Gastrocnemius medialis (tissue), 4 donors: ENCODE measurements around the gene PTPRQ. TPM values are rescaled to one million over a fixed set of nuclear protein-coding genes. Genes with fewer than 3 reads are reported as not detected.
"Not testable (repeated sequence)": the region's sequence is repeated elsewhere in the genome, so short reads cannot be mapped to it uniquely, and the experiment has no call there.

Experiments
- ATAC-seq, 2 donors: fragments of 150-250 bp; one replicate each; pipeline ENCODE4 v1.9.1; 2016
- DNase-seq, 2 donors: peaks; one replicate each; pipeline ENCODE4 v3.0.0-alpha.2; 2019
- H3K27ac ChIP-seq, 4 donors: fragments of 200-600 bp; sonication (generic); 1 replicate in 1 of 4; 2 replicates in 3 of 4; pipeline ENCODE4 v1.5.1; 2016 to 2018; ENCODE audit warnings: mild to moderate bottlenecking in 2 of 4, moderate library complexity in 1 of 4
- H3K27me3 ChIP-seq, 3 donors: fragments of 200-600 bp; sonication (generic) in 2 of 3; 1 replicate in 1 of 3; 2 replicates in 2 of 3; pipeline versions ENCODE4 v1.5.1 to v1.6.0; 2016 to 2019; ENCODE audit warnings: mild to moderate bottlenecking in 1 of 3, moderate library complexity in 1 of 3
- H3K36me3 ChIP-seq, 2 donors: fragments of 200-600 bp; sonication (generic) in 1 of 2; one replicate each; pipeline ENCODE4 v1.5.1; 2017 to 2018
- H3K4me1 ChIP-seq, 2 donors: fragments of 200-600 bp; sonication (generic) in 1 of 2; one replicate each; pipeline ENCODE4 v1.5.1; 2016 to 2017; ENCODE audit warnings: mild to moderate bottlenecking in 2 of 2
- H3K4me3 ChIP-seq, 4 donors: fragments of 200-600 bp; sonication (generic) in 3 of 4; 1 replicate in 1 of 4; 2 replicates in 3 of 4; pipeline ENCODE4 v1.5.1; 2016 to 2019; ENCODE audit warnings: mild to moderate bottlenecking in 2 of 4
- H3K9me3 ChIP-seq, 3 donors: fragments of 200-600 bp; sonication (generic) in 2 of 3; 1 replicate in 1 of 3; 2 replicates in 2 of 3; pipeline ENCODE4 v1.5.1; 2016 to 2019
- CTCF ChIP-seq, 5 experiments: fragments of 450-650 bp in 3 of 5; fragments of 200-600 bp in 2 of 5; sonication (generic) in 2 of 5; IDR thresholded peaks in 4 of 5; conservative IDR thresholded peaks in 1 of 5; 1 replicate in 4 of 5; 2 replicates in 1 of 5; pipeline ENCODE4 v1.5.1; 2016 to 2019; ENCODE audit warnings: antibody characterized with exemption in 5 of 5, mild to moderate bottlenecking in 3 of 5, moderate library complexity in 3 of 5
- POLR2A ChIP-seq, 2 donors: fragments of 450-650 bp; IDR thresholded peaks; one replicate each; pipeline ENCODE4 v1.6.1; 2017; ENCODE audit warnings: antibody characterized with exemption in 2 of 2, mild to moderate bottlenecking in 2 of 2, moderate library complexity in 2 of 2
- in situ Hi-C, 4 donors: fragments of 200-750 bp; cut with MboI; loops; one replicate each; pipeline versions ENCODE4 v1.15.0 to v1.8.0; 2017; ENCODE audit warnings: low sequenced_read_pairs in 4 of 4
- intact Hi-C: fragments of 100-400 bp; cut with DNase I; formaldehyde crosslinking; loops from one replicate; pipeline ENCODE4 v1.15.1; 2023; ENCODE audit warnings: low total_unique reads
- total RNA-seq, 4 donors: library from RNA; depleted of rRNA; stranded (reverse); fragments of >200 nt; gene quantifications; one replicate each; pipeline versions ENCODE4 v1.1.0 to v1.2.3, GENCODE V29; 2016

PTPRQ gene
- total RNA-seq, 4 donors from 2014 or later, result 0.02 to 0.91 (median 0.46) TPM; not detected in 1

GRCh38 chr12:80460972-80461371, 16.9 kb downstream of the PTPRQ start:
- H3K9me3 ChIP-seq, result no peaks in the 10 kb centered on the region
- intact Hi-C loops, result no loop called here
- no peak for DNase-seq
- ATAC-seq, result no peak
- H3K36me3 ChIP-seq, result no peaks in the 10 kb centered on the region
- no peak overlapping the region for H3K27ac ChIP-seq
- in situ Hi-C loops, result no loop called here
- H3K27me3 ChIP-seq, result no peaks in the 10 kb centered on the region
- TF ChIP-seq CTCF (IDR thresholded peaks at IDR 0.05 in 4 of 5, conservative IDR thresholded peaks at IDR 0.05 in 1 of 5) (no peak), POLR2A (IDR thresholded peaks at IDR 0.05) (no peak)
- H3K4me3 ChIP-seq, result no peak overlapping the region
- no peaks in the 10 kb centered on the region for H3K4me1 ChIP-seq

- H3K27me3 ChIP-seq, H3K36me3 ChIP-seq, H3K4me3 ChIP-seq, H3K4me1 ChIP-seq, DNase-seq, ATAC-seq, intact Hi-C loops, H3K9me3 ChIP-seq, in situ Hi-C loops, H3K27ac ChIP-seq: not testable (repeated sequence)
Observed at GRCh38 chr12:80461851-80462250, 17.8 kb downstream of the PTPRQ start.

GRCh38 chr12:80469681-80470080, 25.6 kb downstream of the PTPRQ start:
- Histone ChIP-seq H3K4me1 (peaks cover 0 to 4% of the 10 kb centered on the region in 2 donors), H3K27ac (no peak overlapping the region), H3K36me3 (no peaks in the 10 kb centered on the region), H3K27me3 (no peaks in the 10 kb centered on the region), H3K9me3 (no peaks in the 10 kb centered on the region), H3K4me3 (no peak overlapping the region)
- TF ChIP-seq POLR2A (IDR thresholded peaks at IDR 0.05) (no peak), CTCF (IDR thresholded peaks at IDR 0.05 in 4 of 5, conservative IDR thresholded peaks at IDR 0.05 in 1 of 5) (no peak)
- ATAC-seq, result no peak
- intact Hi-C loops, result loop anchor here (5.0 to 10.0 kb wide), 2 partner anchors 155 to 208 kb away; no protein-coding TSS in a partner anchor
- in situ Hi-C loops, result loop anchor here (5.0 to 10.0 kb wide), 2 partner anchors 293 to 295 kb away; no protein-coding TSS in a partner anchor
- no peak for DNase-seq

- Histone ChIP-seq H3K4me1 (peaks cover 0 to 4% of the 10 kb centered on the region in 2 donors), H3K36me3 (no peaks in the 10 kb centered on the region), H3K4me3 (no peak overlapping the region), H3K27ac (no peak overlapping the region), H3K9me3 (no peaks in the 10 kb centered on the region), H3K27me3 (no peaks in the 10 kb centered on the region)
- ATAC-seq, result no peak
- in situ Hi-C loops (loop anchor here (5.0 to 10.0 kb wide), 2 partner anchors 292 to 294 kb away; no protein-coding TSS in a partner anchor), intact Hi-C loops (loop anchor here (5.0 to 10.0 kb wide), 2 partner anchors 154 to 207 kb away; no protein-coding TSS in a partner anchor)
- no peak for TF ChIP-seq CTCF (IDR thresholded peaks at IDR 0.05 in 4 of 5, conservative IDR thresholded peaks at IDR 0.05 in 1 of 5)
- no peak for TF ChIP-seq POLR2A (IDR thresholded peaks at IDR 0.05)
- no peak for DNase-seq
Observed at GRCh38 chr12:80470403-80470802, 26.4 kb downstream of the PTPRQ start.

GRCh38 chr12:80472236-80472635, 28.2 kb downstream of the PTPRQ start:
- intact Hi-C loops (loop anchor here (2.0 to 10.0 kb wide), 3 partner anchors 153 to 239 kb away; no protein-coding TSS in a partner anchor), in situ Hi-C loops (loop anchor here (5.0 to 10.0 kb wide), 2 partner anchors 290 to 293 kb away; no protein-coding TSS in a partner anchor)
- Histone ChIP-seq H3K27me3 (no peaks in the 10 kb centered on the region), H3K36me3 (no peaks in the 10 kb centered on the region), H3K9me3 (no peaks in the 10 kb centered on the region), H3K4me3 (no peak overlapping the region), H3K4me1 (peaks cover 0 to 4% of the 10 kb centered on the region in 2 donors), H3K27ac (no peak overlapping the region)
- ATAC-seq, result no peak
- no peak for DNase-seq
- TF ChIP-seq POLR2A (IDR thresholded peaks at IDR 0.05), result no peak
- no peak for TF ChIP-seq CTCF (IDR thresholded peaks at IDR 0.05 in 4 of 5, conservative IDR thresholded peaks at IDR 0.05 in 1 of 5)
